Activated CD8-positive, alpha-beta memory T cell treated with anti-CD3 and anti-CD28 coated beads for 48 hours (primary cell): ENCODE measurements around the gene ARHGAP40.
A peak's percentile ranks its signal among the peaks of the same experiment; 100 is the strongest.

ENCODE experiments used
- DNase-seq, 3 experiments: peaks; one replicate each; pipeline ENCODE4 v3.0.0-alpha.2; 2020; ENCODE audit warnings: low read depth in 2 of 3, low spot score in 2 of 3

ARHGAP40 gene

DNA sequence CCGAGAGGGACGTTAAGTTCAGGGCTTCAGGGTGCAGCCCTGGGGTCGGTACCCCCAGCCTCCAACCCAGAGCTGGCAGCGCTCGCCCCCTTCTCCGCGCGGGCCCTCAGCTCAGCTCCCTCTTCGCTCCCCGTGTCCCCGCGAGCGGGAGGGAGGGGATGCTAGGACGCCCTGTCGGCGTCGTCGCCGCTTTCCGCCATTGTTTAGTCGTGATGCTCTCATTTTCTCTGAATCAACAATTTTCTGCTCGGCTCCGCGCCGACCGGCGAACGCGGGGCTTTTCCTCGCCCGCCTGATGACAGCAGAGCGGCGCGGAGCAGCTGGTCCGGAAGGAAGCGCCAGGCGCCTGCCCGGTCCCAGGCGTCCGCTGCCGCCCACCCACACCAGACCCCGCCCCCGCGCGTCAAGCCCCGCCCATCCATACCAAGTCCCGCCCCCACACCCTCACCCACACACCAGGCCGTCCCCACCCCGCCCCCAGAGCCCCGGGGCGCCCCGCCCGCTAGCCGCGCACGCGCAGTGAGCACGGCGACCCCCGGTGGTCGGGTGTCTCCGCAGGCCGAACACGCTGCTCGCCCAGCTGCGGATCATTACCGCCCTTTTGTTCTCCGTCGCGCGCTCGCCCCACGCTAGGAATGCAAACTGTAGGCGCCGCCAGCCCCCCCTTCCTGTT, 72.6 kb downstream of the ARHGAP40 start:
- peak; percentile 37 to 43 (median 41) for DNase-seq

- no peak for DNase-seq
Observed at GRCh38 chr20:38674765-38675133, 73.1 kb downstream of the ARHGAP40 start.

DNA sequence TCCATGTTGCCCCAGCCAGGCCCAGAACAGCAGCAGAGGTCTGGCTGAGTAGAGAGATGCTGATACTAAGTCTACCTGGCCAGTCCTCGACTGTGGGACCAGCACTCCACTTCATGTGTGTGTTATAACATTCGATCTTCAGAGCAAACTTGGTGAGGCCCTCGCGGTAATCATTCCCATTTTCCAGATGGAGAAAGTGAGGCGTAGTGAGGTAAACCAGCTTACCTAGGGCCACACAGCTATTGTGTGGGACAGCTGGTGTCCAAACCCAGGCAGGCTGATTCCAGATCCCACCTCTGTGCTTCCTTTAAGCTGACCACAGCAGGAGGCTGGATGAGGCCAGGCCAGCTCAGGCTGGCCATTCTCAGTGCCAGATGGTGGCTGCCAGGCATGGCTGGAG, 75.0 kb downstream of the ARHGAP40 start:
- DNase-seq, result no peak

GRCh38 chr20:38680500-38681306, 79.1 kb downstream of the ARHGAP40 start:
- DNase-seq, result no peak

GRCh38 chr20:38685271-38685670, 83.7 kb downstream of the ARHGAP40 start:
- no peak for DNase-seq

- DNase-seq, result no peak
Observed at GRCh38 chr20:38685853-38686473, 84.4 kb downstream of the ARHGAP40 start.

- no peak for DNase-seq
Observed at GRCh38 chr20:38692436-38693411, 91.1 kb downstream of the ARHGAP40 start.

- no peak for DNase-seq
Observed at GRCh38 chr20:38697306-38697705, 95.7 kb downstream of the ARHGAP40 start.

DNA sequence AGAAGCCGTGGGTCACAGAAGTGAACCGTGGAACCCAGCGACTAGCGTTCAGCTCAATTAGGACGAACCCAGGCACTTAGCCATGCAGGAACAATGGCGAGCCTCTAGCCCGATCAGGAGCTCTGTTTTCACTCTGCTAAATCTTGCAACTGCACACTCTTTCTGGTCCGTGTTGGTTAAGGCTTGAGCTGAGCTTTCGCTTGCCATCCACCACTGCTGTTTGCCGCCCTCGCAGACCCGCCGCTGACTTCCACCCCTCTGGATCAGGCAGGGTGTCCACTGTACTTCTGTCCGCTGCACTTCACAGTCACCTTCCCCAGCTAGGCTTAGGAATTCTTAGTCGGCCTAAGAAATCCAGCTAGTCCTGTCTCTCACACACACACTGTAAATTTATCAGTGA, 96.9 kb downstream of the ARHGAP40 start:
- no peak for DNase-seq

GRCh38 chr20:38700141-38700540, 98.5 kb downstream of the ARHGAP40 start:
- no peak for DNase-seq
